GM21717 (cell line): ENCODE results near the gene SCAF11.

Experiments
- ATAC-seq: cut with Tn5 transposase; IDR thresholded peaks from one replicate; pipeline ENCODE4 v1.9.1; 2021; ENCODE audit warnings: mild to moderate bottlenecking, moderate library complexity; ENCODE audit not compliant: unreplicated experiment

Gene SCAF11

DNA sequence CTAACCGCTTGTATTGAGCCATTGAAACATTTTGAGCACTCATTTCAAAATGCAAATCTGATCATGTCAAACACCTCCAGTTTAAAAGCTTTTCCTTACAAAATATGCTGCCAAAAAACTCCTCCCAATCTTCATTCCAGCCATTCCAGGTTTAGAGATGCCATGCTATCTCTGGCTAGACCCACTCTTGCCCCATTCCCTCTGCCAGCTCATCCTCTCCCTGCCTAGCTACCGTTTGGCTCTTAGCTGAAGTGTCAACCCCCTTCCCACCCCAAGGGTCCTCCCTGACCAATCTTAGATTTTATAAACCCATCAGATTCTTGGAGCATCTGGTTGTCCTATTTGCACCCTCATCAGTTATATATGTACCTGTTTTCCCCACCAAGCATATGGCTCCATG is 75.0 kb downstream of the SCAF11 start:
- ATAC-seq, result no peak

DNA sequence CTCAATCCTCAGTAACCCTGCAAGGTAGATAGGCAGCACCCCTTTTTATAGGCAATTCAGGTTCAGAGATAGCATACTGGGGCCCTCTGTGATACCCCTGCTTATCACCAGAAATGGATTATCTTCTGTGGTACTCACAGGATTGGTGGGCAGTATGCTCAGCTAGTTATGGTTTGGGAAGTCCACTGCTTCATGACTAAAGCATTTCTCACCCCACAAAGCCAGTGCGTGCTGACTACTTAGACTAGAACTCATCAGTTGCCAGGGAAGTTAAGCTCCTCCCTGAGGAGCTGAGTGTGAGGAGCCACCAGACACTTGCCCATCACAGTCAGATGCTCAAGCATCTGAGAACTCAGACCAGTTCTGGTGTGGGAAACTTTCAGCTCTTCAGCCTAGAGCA is 76.3 kb downstream of the SCAF11 start:
- ATAC-seq, result no peak

DNA sequence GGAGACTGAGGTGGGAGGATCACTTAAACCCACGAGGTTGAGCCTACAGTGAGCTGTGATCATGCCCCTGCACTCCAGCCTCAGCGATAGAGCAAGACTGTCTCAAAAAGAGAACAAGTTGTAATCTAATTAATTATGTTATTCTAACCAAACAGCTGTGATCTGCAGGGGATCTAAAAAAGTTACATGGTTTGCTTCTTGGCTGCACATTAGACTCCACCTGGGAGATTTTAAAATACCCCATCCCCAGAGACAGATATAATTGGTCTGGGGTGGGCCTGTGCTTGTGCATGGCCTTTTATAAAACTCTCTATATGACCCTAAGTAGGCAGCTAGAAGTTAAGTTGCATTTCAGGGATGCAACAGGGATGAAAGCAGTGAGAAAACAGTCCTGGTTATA is 76.7 kb downstream of the SCAF11 start:
- no peak for ATAC-seq

DNA sequence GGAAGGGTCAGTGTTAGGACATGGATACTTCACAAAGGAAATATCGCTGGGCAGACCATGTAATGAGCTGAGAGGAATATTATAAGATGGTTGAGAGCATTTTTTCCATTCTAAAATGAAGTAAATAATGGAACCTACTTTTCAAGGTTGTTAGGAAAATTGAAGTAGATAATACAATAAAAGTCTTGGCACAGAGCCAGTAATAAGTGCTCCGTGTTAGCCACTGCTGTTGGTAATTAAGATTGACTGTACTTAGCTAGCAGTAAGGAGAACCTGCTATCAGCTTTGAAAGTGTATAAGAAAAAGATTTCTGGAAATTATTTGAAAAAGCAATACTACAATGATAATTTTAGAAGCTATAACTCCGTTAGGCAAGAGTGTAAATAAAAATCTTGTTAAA is 77.6 kb downstream of the SCAF11 start:
- no peak for ATAC-seq

DNA sequence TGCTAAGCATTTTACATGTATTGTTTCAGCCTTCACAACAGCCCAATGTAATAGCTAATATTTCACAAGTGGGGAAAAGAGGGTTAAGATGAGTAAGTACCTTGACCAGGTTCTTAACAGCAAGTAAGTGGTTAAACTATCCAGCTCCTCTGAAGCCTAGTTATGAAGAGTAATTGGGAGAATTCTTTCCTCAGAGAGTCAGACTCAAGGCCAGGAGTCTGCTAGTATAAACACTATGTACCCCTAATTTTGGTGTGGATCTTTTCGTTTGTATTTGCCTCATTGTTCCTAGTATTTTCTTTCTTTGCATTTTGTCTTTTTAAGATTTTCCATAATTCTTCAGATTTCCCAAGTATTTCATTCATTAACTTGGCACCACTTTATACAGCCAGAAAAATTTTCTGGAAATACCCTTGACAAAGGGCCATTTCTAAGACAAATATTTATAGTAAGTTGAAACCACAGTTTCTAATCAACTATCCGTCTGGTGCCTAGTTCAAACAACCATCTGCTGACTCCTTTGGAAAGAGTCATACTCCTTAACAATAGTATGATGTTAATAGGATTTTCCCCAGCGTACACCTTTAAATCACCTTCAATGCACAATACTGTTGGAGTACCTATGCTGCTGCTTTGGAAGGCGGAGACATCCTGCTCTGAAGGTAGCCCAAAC is 81.2 kb downstream of the SCAF11 start:
- no peak for ATAC-seq

DNA sequence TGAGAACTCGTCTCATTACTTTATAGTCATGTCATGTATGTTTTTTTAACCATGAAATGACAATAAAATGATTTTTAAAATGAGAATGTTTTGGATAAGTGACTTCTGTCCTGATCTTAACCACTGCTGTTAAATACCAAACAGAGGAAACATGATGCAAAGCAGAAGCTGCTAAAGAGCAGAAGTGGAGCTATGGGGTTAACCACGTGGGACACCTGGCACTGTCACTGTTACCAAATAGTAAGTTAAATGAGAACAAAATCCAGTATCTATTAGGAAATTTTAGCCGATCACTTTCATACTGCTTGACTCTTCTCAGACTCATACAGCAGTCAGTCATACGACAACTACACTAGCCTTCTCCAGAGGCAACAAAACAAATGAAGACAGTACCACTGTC is 82.4 kb downstream of the SCAF11 start:
- peak; percentile 76 for ATAC-seq

DNA sequence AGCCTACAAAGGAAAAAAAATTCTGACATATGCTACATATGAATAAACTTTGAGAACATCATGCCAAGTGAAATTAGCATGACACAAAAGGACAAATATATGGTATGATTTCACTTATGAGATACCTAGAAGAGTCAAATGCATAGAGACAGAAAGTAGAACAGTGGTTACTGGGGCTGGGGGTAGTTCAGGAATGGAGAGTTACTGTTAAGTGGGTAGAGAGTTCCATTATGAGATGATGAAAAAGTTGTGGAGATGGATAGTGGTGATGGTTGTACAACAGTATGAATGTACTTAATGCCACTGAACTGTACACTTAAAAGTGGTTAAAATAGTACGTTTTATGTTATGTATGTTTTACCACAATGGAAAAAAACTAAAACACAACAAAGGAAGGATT is 92.3 kb downstream of the SCAF11 start:
- ATAC-seq, result no peak

DNA sequence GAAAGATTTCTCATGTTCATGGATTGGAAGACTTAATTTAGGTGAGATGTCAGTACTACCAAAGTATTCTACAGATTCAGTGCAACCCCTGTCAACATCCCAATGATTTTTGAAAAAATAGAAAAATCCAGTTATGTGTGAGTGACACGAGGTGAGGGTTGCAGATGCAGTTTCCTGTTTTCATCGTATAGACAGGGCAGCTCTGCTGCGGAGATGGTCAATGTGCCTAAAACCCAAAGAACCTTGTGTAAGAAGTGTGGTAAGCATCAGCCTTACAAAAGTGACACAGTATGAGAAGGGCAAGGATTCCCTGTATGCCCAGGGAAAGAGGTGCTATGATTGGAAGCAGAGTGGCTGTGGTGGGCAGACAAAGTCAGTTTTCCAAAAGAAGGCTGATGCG is 94.4 kb downstream of the SCAF11 start:
- ATAC-seq, result no peak

DNA sequence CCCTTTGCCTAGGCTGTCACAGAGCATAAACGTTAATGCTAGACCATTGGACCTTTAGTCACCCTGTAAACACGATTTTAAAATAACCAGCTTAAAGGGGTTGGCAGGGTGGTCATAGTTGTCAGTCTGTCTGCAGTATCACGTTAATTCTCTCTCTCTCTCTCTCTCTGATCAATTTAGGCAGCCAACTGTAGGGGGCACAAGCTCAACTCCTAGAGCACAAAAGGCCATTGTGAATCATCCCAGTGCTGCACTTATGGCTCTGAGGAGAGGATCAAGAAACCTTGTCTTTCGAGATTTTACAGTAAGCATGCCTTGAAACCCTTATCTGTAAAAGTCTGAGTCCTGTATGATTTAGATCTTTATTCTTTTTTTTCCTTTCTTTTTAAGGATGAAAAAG is 97.1 kb downstream of the SCAF11 start:
- no peak for ATAC-seq

DNA sequence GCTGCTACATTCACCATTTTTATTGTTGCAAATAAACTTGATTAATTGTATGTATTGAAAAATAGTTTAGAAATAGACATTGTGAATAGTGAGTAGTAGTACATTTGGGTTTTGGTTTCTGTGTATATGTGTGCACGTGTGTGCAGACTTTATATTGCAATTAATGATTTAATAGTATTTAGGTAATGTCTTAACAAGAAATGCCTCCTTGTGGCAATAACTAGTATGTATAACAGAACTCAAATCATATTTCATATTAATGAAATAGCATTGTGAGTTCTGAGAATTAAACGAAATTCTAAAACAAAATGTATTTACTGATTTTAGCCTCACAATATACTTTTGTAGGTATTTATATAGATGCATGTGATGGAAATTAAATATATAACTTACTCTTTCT is 100.1 kb downstream of the SCAF11 start:
- ATAC-seq, result no peak

DNA sequence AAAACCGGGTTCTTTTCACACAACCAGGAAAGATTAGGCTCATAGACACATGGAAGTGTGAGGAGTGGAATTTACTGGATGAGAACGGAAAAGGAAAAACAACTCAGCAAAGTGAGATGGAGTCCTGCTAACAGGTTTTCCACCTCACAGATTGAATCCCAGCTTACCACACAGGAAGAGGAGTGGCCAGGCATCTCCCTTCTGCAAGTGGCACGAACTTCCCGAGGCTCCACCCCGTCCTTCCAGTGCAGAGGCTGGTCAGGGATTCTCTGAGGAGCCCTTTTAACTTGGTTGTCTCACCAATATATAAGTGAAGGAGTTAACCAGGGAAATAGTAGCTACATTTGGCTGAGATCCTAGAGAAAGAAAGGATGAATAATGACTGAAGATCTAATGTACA is 102.8 kb downstream of the SCAF11 start:
- ATAC-seq, result no peak

DNA sequence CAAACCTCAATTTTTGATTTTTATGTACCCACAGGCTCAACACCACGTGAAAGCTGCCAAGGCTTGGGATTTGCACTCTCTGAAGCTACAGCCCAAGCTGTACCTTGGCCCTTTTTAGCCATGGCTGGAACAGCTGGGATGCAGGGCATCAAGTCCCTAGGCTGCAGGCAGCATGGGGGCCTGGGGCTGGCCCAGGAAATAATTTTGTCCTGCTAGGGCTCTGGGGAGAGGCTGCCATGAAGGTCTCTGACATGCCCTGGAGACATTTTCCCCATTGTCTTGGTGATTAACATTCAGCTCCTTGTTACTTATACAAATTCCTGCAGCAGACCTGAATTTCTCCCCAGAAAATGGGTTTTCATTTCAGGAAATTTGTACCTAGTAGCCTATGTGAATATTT is 103.7 kb downstream of the SCAF11 start:
- no peak for ATAC-seq

DNA sequence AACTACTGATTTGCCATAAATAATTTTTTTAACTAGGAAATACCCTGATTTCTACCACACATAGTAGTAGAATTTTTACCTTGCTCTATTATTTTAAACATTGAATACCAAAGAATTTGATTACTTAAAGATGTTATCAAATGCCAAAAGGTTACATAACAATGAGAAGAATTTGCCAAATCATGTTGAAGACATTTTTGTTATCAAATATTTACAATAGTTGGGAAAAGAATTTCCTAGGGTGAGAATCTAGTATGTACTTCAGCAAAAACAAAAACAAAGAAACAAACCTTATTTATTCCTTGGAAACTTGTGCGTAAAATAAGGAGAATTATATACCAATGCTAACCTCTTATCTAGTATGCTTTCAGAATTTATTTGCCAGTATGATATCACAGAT is 107.2 kb downstream of the SCAF11 start:
- ATAC-seq, result no peak

DNA sequence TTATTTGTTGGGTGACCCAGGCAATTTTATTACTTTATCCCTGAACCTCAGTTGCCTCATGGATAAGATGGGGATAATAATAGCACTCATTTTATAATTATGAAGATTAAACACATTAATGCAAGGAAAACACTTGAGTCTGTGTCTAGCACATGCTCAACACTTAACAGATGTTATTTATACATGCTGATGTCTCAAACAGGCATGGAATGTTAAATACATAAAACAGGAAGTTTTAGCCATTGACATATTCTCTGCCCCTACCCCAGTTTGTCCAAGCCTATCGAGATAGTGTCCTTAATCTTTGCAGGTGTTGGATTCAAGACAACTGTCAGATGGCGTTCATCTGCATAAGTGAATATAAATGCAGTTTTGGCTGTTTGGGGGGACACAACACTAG is 109.8 kb downstream of the SCAF11 start:
- ATAC-seq, result no peak

DNA sequence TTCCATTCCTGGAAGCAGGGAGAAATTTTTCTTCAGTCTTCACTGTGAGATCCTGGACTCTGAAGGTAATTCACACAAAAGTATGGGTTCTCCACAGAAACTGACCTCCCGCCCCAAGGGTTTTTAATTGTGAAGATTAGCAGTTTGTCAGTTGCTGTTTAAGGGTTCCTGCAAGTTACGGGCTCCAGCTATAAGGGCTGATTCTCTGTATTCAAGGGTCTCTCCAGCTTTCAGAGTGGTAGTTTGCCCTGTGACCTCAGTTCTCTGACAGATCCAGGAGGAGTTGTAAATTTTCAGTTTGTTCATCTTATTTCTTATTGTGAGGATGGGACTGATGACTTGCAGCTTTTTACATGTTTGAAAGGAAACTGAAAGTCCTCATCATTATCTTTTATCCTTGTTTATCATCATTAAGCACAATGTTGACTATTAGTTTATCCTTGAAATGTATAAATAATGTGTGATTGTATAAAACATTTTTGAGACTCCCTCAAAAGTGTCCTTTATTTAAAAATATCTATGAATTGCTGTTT is 110.9 kb downstream of the SCAF11 start:
- no peak for ATAC-seq

DNA sequence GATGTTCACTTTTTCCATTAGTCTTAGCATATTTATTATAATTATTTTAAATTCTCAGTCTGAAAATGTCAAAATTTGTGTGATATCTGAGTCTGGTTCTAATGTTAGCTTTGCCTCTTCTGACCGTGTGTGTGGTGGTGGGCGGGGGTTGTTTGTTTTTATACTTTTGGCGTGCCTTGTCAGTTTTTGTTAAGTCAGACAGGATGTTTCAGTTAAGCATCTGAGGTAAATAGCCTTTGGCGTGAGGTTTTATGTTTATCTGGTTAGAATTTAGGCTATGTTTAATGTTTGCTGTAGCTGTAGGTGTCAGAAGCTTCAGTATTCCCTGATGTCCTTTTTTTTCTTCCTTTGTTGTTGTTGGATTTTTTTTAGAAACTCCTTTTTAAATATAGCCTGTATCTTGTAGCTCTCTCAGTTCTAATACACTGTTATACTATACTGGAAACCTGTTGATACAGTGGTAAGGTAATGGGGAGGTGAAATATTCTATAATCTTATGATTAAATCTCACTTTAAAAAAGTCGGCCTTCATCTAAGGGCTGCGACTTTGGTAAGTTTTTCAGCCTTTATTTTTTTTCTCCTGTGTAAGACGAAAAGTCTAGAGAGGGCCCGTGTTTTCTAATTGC is 111.6 kb downstream of the SCAF11 start:
- ATAC-seq, result no peak

DNA sequence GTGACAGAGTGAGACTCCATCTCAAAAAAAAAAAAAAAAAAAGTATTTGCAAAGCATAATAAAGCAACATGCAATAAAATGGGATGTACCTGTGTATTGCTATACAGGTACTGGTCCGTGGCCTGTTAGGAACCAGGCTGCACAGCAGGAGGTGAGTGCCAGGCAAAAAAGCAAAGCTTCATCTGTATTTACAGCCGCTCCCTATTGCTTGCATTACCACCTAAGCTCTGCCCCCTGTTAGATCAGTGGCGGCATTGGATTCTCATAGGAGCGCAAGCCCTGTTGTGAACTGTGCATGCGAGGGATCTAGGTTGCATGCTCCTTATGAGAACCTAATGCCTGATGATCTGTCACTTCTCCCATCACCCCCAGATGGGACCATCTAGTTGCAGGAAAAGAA is 113.3 kb downstream of the SCAF11 start:
- ATAC-seq, result no peak

DNA sequence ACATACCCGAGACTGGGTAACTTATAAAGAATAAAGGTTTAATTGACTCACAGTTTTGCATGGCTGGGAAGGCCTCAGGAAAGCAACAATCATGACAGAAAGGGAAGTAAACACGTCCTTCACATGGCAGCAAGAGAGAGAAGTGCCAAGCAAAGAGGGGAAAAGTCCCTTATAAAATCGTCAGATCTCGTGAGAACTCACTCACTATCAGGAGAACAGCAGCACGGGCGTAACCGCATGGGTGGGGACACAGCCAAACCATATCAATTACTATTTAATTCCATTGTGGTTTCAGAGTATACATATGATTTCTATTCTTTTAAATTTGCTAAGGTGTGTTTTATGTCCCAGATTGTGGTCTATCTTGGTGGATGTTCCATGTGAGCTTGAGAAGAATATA is 117.9 kb downstream of the SCAF11 start:
- ATAC-seq, result no peak
